ENCODE results near the gene MPPED2. TPM values are rescaled to one million over a fixed set of nuclear protein-coding genes. Genes with fewer than 3 reads are reported as not detected.
A peak's percentile ranks its signal among the peaks of the same experiment; 100 is the strongest.

MPPED2 gene
- total and polyA plus RNA-seq, 2 experiments from 2014 or later, result 7.0 to 7.6 TPM

DNA sequence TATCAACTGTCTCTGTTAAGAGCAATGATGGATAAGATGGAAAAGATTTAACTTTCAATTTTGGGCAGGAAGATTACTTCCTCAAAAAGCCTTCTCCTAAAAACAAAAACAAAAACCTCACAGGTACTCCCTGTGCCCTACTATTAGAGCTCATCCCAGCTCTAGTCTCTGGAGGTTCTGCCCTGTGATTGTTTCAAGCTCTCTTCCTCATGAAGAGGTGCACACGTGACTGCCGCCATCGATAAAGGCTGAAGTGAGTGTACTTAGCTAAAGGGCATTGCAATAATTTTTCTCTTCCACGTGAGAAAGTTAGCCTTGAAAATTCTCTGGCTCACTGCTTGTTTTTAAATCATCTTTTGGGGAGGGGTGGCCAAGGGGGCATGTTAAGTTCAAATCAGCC, 36.6 kb downstream of the MPPED2 start:
- Histone ChIP-seq H2AFZ (no peak overlapping the region), H4K20me1 (ENCODE audit: insufficient read depth, poor library complexity, severe bottlenecking) (no peaks in the 10 kb centered on the region), H3K27me3 (no peaks in the 10 kb centered on the region), H3K36me3 (replicated peaks; ENCODE audit: insufficient read depth, low read depth) (no peaks in the 10 kb centered on the region), H3K9me3 (ENCODE audit: low read depth) (no peaks in the 10 kb centered on the region), H3K4me1 (ENCODE audit: insufficient read depth) (no peaks in the 10 kb centered on the region), H3K4me2 (no peak overlapping the region), H3K9me2 (replicated peaks; ENCODE audit: insufficient read depth) (no peaks in the 10 kb centered on the region), H3K79me2 (no peaks in the 10 kb centered on the region), H3K27ac (no peak overlapping the region), H3K4me3 (no peak overlapping the region)
- DNase-seq (ENCODE audit: low spot score), result no peak
- 70% methylated on average over 4 of the region's 4 CpGs for WGBS (ENCODE audit: low lambda C conversion rate, missing lambda C conversion rate)
- TF ChIP-seq, protein P1, sequence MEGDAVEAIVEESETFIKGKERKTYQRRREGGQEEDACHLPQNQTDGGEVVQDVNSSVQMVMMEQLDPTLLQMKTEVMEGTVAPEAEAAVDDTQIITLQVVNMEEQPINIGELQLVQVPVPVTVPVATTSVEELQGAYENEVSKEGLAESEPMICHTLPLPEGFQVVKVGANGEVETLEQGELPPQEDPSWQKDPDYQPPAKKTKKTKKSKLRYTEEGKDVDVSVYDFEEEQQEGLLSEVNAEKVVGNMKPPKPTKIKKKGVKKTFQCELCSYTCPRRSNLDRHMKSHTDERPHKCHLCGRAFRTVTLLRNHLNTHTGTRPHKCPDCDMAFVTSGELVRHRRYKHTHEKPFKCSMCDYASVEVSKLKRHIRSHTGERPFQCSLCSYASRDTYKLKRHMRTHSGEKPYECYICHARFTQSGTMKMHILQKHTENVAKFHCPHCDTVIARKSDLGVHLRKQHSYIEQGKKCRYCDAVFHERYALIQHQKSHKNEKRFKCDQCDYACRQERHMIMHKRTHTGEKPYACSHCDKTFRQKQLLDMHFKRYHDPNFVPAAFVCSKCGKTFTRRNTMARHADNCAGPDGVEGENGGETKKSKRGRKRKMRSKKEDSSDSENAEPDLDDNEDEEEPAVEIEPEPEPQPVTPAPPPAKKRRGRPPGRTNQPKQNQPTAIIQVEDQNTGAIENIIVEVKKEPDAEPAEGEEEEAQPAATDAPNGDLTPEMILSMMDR (IDR thresholded peaks at IDR 0.05; ENCODE audit: poor library complexity), result no peak
- no peak for TF ChIP-seq EZH2phosphoT487 (IDR thresholded peaks at IDR 0.05; ENCODE audit: low read depth, severe bottlenecking, unreplicated experiment)
- TF ChIP-seq EZH2 (IDR thresholded peaks at IDR 0.05; ENCODE audit: borderline replicate concordance), result no peak

DNA sequence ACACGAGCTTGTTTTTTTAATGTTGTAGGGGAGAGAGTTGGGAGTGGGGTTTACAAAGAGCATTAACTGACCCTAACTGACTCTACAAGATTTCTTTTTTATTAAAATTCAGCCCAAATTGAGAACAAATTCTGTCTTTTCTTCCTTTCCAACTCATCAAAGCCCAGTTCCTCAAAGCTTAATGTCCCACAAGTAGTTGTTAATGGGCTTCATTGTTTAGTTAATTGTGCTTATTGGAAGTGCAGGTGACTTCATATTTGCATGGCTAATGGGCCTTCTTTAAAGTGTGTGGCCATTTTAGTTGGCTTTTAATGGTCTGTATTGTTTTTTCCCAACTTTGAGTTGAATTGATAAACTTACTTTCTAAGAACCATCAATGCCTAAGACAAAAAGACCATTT, 39.8 kb downstream of the MPPED2 start:
- Histone ChIP-seq H4K20me1 (ENCODE audit: insufficient read depth, poor library complexity, severe bottlenecking) (no peaks in the 10 kb centered on the region), H3K9me3 (ENCODE audit: low read depth) (no peaks in the 10 kb centered on the region), H3K9me2 (replicated peaks; ENCODE audit: insufficient read depth) (no peaks in the 10 kb centered on the region), H3K4me3 (no peak overlapping the region), H2AFZ (no peak overlapping the region), H3K4me2 (no peak overlapping the region), H3K4me1 (ENCODE audit: insufficient read depth) (no peaks in the 10 kb centered on the region), H3K36me3 (replicated peaks; ENCODE audit: insufficient read depth, low read depth) (no peaks in the 10 kb centered on the region), H3K27ac (no peak overlapping the region), H3K27me3 (no peaks in the 10 kb centered on the region), H3K79me2 (no peaks in the 10 kb centered on the region)
- no peak for DNase-seq (ENCODE audit: low spot score)
- TF ChIP-seq EZH2phosphoT487 (IDR thresholded peaks at IDR 0.05; ENCODE audit: low read depth, severe bottlenecking, unreplicated experiment) (no peak), EZH2 (IDR thresholded peaks at IDR 0.05; ENCODE audit: borderline replicate concordance) (no peak)
- TF ChIP-seq, protein P1 (IDR thresholded peaks at IDR 0.05; ENCODE audit: poor library complexity), result no peak
- 39% methylated on average over 1 of the region's 1 CpG for WGBS (ENCODE audit: low lambda C conversion rate, missing lambda C conversion rate)

DNA sequence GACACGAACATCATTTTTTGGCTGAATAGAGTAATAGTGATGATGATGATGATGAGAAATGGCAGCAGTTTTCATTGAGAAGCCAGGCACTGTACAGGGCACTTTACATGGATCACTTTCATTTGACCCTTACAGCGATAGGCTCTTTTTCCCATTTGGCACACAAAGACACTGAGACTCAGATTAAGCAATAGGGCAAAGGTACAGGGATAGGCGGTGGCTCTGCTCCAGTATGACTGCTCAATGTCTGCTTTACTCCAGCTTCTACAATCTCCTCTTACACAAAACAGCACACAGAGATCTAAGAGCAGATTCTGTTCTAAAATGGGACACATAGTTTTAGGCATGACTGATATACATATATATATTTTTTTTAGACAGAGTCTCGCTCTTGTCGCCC, 40.6 kb downstream of the MPPED2 start:
- TF ChIP-seq EZH2phosphoT487 (IDR thresholded peaks at IDR 0.05; ENCODE audit: low read depth, severe bottlenecking, unreplicated experiment), result no peak
- TF ChIP-seq, protein P1 (IDR thresholded peaks at IDR 0.05; ENCODE audit: poor library complexity), result no peak
- TF ChIP-seq EZH2 (IDR thresholded peaks at IDR 0.05; ENCODE audit: borderline replicate concordance), result no peak
- WGBS (ENCODE audit: low lambda C conversion rate, missing lambda C conversion rate), result 94% methylated on average over 5 of the region's 5 CpGs

DNA sequence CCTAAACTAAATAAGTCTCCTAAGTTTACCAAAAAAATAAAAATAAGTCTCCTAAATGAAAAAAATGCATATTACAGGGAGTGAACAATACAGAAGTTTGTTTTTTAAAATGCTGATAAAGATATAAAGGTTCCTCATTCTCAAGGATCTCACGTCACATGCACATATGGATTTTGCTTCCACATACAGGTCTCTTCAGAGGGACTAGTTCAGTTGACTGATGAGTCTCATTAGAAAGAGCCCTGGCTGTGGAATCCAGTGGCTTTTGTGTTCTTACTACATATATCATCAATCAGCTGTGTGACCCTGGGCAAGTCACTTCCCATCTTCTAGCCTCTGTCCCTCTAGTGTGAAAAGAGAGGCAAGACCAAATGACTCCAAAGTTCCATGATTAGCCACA, 43.1 kb downstream of the MPPED2 start:
- no peaks in the 10 kb centered on the region for H4K20me1 ChIP-seq (ENCODE audit: insufficient read depth, poor library complexity, severe bottlenecking)
- H3K9me3 ChIP-seq (ENCODE audit: low read depth), result no peaks in the 10 kb centered on the region
- H3K27me3 ChIP-seq, result no peaks in the 10 kb centered on the region
- no peak for DNase-seq (ENCODE audit: low spot score)
- TF ChIP-seq, protein P1 (IDR thresholded peaks at IDR 0.05; ENCODE audit: poor library complexity), result no peak
- no peak for TF ChIP-seq EZH2 (IDR thresholded peaks at IDR 0.05; ENCODE audit: borderline replicate concordance)
- no peak for TF ChIP-seq EZH2phosphoT487 (IDR thresholded peaks at IDR 0.05; ENCODE audit: low read depth, severe bottlenecking, unreplicated experiment)
- no peak overlapping the region for H2AFZ ChIP-seq
- H3K36me3 ChIP-seq (replicated peaks; ENCODE audit: insufficient read depth, low read depth), result no peaks in the 10 kb centered on the region
- no peak overlapping the region for H3K27ac ChIP-seq
- peaks cover 6% of the 10 kb centered on the region for H3K4me1 ChIP-seq (ENCODE audit: insufficient read depth)
- H3K4me3 ChIP-seq, result no peak overlapping the region
- 100% methylated on average over 1 of the region's 1 CpG for WGBS (ENCODE audit: low lambda C conversion rate, missing lambda C conversion rate)
- H3K4me2 ChIP-seq, result no peak overlapping the region
- no peaks in the 10 kb centered on the region for H3K79me2 ChIP-seq
- H3K9me2 ChIP-seq (replicated peaks; ENCODE audit: insufficient read depth), result no peaks in the 10 kb centered on the region

More for the DNA sequence above, 40.6 kb downstream of the MPPED2 start:
- peak; percentile 16 for DNase-seq (ENCODE audit: low spot score)
- H3K36me3 ChIP-seq (replicated peaks; ENCODE audit: insufficient read depth, low read depth), result no peaks in the 10 kb centered on the region
- no peaks in the 10 kb centered on the region for H3K27me3 ChIP-seq
- no peaks in the 10 kb centered on the region for H4K20me1 ChIP-seq (ENCODE audit: insufficient read depth, poor library complexity, severe bottlenecking)
- no peak overlapping the region for H3K27ac ChIP-seq
- H3K9me2 ChIP-seq (replicated peaks; ENCODE audit: insufficient read depth), result no peaks in the 10 kb centered on the region
- no peaks in the 10 kb centered on the region for H3K79me2 ChIP-seq
- H3K9me3 ChIP-seq (ENCODE audit: low read depth), result no peaks in the 10 kb centered on the region
- H3K4me1 ChIP-seq (ENCODE audit: insufficient read depth), result no peaks in the 10 kb centered on the region
- no peak overlapping the region for H2AFZ ChIP-seq
- no peak overlapping the region for H3K4me3 ChIP-seq
- no peak overlapping the region for H3K4me2 ChIP-seq

Data from hepatocyte (in vitro differentiated cells).